GM21515 (cell line): ENCODE measurements around the gene KRT31.
"Not testable (repeated sequence)": the region's sequence is repeated elsewhere in the genome, so short reads cannot be mapped to it uniquely, and the experiment has no call there.

Source experiments
- ATAC-seq: cut with Tn5 transposase; IDR thresholded peaks from one replicate; pipeline ENCODE4 v1.9.1; 2021; ENCODE audit not compliant: unreplicated experiment

The KRT31 gene

DNA sequence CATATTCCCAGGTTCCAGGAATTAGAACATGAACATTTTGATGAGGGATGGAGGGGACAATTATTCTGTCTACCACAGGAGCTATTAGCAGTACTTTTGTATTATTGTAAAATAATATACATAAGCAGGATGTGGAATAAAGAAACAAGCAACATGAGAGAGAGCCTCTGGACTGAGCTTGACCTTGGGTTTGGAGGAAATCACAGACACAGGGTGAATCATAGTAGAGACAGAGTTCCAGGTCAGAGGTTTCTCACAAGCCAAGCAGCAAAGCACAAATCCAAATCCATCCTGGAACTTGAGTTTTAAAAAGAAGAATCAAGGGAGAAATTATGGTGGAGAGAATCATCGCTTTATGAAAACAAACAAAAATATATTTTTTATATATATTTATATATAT, 5.1 kb downstream of the KRT31 start:
- ATAC-seq: no peak

DNA sequence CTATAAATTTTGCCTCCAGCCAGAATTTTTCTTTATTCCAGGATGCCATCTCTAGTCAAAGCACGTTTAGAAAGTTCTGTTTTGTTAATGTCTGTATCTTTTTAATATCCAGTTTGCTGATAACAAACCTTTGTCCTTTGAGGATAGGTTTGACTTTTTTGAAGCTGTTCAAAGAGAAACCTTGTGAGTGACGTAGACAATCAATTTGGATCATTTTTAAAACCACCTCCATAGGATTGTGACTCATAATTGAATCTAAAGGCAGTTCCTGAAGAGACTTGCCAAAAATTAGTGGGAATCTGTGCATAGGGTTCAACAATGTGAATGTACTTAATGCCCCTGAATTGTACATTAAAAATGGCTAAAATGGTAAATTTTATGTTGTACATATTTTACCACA, 5.9 kb downstream of the KRT31 start:
- no peak for ATAC-seq

DNA sequence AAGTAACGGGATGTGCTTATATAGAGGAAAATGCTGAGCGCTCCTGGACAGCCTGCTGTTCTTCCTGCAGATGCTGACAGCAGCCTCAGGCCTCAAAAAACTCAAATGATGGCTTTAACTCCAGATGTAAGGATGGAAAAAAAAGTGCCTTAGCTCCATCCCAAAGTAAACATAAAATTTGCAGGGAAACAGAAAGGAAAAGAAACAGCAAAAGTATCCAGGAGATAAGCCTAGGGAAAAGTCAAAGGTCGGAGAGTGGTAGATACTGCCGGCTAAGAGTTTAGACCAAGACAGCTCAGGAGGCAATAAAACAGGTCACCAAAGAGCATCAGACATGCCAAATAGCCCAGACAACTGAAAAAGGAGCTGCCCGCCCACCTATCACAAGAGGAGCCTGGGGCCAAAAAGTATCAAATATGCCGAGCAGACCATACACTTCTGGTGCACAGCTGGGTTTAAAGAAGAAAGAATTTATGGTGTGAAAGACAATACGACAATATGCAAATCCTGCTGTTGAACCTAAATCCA, 6.9 kb downstream of the KRT31 start:
- no peak for ATAC-seq

DNA sequence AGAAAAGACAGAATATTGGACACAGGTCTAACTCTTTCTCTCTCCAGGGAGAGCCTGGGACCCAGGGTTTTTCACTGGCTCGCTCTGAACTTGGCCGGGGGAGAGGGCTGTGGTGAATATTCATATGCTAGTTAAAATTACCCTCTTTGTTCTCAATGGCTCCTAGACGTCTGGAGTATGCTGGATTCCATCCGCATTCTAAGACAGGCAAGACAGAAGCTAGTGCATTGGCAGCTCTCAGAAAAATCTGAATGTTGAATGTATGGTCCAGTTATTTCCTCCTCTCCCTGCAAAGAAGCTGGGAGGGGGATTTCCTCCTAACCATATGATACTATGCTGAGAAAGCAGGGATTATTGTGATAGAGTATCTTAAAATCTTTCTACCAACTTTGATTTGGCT, 9.7 kb downstream of the KRT31 start:
- no peak for ATAC-seq

DNA sequence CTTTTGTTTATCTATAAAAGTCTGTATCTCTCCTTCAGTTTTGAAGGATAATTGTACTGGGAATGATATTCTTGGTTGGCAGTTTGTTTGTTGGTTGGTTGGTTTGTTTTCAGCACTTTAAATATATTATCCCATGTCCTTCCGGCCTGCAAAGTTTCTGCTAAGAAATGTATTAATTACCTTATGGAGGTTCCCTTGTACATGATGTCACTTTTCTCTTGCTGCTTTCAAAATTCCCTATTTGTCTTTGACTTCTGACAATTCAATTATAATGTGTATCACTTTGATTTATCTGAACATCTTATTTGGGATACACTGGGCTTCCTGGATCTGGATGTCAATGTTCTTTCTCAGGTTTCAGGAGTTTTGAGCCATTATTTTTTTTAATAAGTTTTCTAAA, 11.2 kb downstream of the KRT31 start:
- no peak for ATAC-seq

DNA sequence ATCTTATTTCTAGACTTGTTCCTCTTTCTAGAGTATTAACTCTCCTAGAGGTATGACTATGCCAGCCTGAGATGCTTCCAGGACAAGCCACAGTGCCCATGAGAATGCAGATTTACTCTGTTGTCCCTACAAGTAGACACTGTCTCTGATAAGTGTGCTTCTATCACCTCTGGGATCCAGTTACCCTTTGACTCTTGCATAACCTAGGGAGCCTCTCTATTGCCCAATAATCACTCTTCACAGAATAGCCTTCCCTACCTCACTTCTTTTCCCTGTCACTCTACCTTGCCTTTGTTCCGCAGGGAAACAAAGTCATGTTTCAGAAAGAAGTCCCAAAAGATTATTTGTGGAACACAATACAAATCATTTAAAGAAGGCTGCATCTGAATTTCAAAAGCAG, 13.7 kb downstream of the KRT31 start:
- no peak for ATAC-seq

DNA sequence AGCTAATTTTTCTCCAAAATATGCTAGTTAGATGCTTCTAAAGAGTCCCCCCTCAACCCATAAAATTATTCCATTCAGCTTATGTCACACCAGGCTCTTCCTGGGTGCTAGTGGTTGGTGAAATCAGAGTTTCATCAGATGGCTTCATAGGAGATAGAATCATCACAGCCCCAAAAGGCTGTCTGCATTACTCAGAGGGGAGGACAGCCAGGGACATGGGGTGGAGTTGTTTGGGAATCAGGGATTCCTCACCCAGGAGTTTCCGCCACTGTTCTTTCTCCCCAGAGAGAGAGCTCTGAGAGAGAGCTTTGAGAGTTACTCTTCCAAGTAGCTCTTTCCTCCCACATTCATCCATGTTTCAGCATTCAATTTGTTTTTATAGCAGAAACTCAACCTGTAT, 15.0 kb downstream of the KRT31 start:
- no peak for ATAC-seq

DNA sequence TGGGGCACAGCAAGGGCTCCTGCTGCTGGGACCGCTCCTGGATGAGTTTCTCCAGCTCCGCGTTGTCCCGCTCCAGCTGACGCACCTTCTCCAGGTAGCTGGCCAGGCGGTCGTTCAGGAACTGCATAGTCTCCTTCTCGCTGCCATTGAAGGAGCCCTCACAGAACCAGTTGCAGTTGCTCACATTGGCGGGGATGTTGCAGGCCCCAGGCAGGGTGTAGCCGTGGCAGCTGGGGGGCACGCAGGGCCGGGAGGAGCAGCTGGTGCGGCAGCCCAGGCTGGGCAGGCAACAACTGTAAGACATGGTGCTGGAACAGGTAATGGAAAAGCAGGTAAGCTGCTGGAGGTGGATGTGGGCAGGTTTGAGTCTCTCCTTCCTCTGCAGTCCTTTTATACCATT, 15.5 kb downstream of the KRT31 start, which contains the start of gene KRT34:
Gene KRT34 (minus strand): TSS at position 364 of the 400 bp plus-strand sequence. CDS start 60 bp downstream, at position 304.
- not testable (repeated sequence) for ATAC-seq

DNA sequence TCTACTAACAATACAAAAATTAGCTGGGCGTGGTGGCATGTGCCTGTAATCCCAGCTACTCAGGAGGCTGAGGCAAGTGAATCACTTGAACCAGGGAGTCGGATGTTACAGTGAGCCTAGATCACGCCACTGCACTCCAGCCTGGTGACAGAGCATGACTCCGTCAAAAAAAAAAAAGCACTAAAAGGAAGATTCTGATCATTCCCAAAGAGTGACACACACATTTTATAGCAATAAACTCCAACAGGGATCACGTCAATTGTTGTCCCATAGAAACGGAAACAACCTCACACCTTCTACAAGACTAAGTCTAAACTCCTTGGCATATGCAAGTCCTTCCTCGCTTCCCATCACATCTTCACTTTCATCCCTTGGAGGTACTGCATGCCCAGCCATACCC, 17.3 kb downstream of the KRT31 start:
- not testable (repeated sequence) for ATAC-seq

DNA sequence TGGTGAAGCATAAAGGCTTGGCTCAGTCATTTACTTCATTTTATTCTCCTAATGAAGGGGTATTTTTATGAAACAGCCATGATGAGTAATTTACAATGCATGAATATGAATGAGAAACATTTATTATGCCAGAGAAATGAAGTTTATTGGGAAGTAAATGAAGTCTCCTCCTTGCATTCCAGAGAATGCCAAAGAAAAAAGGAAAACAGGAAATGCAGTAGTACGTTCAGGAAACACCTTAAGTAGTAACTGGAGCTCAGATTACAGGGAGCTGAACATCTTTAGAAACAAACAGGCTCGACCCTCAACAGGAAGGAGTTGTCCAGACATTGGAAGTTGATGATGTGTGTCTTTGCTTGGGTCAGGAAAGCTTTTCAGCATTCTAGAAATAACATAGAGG, 19.9 kb downstream of the KRT31 start:
- no peak for ATAC-seq

DNA sequence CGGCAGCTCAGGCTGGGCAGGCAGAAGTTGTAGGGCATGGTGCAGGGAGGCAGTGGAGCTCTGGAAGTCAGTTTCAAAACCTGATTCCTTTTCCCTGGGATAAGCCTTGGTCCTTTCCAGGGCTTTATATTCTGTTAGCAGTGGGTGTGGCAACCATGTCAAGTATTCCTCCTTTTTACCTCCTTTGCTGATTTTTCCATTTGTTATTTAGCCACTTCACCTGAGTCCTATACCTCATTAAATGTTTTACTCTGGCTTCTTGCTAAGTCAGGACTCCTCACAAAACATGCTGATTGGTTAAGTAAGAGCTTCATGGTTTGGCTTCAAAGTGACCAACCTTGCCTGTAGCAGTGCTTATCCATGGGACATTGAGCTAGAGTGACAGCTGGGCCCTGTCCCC, 27.7 kb downstream of the KRT31 start, which contains the start of gene KRT33B:
Gene KRT33B (minus strand): TSS at position 101 of the 400 bp plus-strand sequence. CDS start 63 bp downstream, at position 38.
- ATAC-seq: no peak

DNA sequence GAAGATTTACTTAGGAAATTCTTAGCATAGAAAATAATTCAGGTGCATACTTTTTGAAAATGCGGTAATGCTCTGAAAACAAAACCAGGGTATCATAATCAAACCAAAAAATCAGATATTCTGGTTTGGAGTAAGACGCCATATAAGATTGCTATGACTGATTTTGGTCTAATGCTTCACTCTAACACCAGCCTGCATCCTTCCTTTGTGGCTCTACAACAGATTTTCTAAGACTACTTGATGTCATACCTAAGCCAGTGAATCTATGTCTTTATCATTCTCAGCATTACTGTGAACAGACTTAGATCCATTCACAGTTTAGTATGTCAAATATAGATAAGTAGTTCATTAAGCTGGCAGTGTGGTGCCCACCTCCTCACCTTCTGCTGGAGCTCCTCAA, 28.4 kb downstream of the KRT31 start:
- ATAC-seq: no peak

DNA sequence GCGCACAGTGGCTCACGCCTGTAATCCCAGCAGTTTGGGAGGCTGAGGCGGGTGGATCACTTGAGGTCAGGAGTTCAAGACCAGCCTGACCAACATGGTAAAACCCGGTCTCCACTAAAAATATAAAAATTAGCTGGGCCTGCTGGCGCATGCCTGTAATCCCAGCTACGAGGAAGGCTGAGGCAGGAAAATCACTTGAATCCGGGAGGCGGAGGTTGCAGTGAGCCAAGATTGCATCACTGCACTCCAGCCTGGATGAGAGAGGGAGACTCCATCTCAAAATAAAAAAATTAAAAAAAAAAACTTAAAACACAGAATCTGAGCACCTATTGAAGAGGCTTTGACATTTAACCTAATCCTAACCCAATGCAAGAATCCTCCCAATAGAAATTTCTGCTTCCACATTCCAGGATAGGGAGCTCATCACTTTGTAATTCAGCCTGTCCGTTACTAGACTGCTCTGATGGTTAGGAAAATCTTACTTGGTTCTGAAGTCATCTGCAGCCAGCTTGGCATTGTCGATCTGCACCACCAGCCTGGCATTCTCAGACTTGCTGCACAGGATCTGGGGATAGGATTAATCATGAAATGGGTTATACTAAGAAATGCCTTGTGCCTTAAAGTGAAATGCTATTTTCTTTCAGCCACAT, 29.9 kb downstream of the KRT31 start:
- no peak for ATAC-seq

DNA sequence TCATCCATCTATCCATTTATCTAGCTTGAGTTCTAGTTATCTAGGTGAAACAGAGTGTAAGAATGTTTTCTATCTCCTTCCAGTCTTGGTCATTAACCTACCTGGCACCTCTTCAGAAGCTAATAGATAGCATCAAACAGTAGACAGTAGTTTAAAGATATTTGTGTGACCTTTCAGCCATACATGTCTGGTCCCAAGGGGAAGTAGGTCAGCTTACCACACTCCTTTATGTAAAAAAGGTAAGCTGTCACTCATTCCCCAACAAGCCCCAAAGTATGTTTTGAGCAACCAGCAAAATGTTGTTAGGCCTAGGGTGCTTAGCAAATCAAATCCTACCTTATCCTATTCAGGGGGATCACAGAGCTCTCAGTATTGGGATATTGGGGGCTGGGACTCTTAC, 31.3 kb downstream of the KRT31 start:
- ATAC-seq: no peak

DNA sequence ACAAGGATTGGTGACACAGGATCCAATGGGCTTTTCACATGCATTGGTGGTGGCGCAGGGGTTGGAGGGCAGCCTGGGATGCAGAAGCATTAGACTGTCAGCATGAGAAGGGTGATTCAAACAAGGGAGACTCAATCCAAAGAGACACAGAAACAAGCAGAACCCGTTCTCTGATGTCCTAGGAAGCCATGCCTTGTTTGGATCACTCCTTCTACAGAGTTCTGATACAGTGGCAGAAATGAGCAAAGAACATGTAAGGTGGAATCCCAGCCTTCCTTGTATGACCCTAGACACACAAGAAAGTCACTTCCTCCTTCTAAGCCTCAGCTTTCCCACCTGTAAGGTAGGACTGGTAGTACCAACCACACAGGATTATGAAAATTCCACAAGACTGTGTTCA, 33.5 kb downstream of the KRT31 start:
- no peak for ATAC-seq

DNA sequence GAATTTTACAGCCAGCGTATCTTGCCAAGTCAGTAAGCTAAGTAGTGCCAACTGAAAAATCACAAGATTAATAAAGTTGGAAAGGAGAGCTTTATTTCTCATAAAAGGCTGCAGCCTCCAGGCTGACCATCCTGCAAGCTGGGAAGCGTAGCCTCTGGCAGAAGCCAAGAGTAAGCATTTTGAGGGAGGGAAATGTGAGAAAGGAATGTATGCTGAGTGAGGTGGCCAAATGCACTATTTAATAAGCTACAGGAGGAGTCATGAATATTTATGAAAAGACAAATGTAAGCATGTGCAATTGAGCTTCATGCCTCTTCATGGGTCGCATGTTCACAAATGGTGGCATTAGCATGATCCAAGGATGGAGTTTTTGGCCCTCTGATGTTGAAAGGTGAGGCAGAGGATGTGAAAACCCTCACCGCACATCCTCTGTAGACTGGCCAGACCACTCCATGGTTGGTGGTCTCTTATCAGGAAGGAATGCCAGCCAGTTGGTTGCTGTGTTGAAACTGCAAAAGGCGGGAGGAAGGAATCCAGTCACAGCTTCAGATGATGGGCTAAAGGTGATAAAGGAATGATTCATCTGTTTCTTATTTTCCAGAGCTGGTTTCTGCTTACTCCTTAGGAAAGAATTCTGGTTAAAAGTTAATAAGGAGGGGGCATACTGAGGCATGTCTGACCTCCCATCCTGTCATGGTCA, 37.0 kb downstream of the KRT31 start:
- ATAC-seq: no peak

DNA sequence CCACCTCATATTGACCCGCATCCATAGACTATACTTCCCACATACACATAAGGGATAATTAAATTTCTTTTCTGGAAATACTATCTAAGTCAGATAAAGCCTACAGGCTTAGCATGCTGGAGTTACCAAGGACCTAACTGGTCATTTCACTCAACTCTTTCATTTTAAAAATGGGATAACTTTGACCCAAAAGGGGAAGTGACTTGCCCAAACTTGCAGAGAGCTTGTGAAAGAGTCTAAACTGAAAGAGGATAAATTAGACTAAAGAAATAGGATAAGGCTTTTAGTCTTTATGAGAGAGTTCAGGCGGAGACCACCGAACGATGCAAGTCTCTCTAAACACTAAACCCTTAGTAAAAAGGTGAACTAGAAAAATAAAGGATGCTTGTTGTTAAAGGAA, 42.9 kb downstream of the KRT31 start:
- ATAC-seq: no peak

DNA sequence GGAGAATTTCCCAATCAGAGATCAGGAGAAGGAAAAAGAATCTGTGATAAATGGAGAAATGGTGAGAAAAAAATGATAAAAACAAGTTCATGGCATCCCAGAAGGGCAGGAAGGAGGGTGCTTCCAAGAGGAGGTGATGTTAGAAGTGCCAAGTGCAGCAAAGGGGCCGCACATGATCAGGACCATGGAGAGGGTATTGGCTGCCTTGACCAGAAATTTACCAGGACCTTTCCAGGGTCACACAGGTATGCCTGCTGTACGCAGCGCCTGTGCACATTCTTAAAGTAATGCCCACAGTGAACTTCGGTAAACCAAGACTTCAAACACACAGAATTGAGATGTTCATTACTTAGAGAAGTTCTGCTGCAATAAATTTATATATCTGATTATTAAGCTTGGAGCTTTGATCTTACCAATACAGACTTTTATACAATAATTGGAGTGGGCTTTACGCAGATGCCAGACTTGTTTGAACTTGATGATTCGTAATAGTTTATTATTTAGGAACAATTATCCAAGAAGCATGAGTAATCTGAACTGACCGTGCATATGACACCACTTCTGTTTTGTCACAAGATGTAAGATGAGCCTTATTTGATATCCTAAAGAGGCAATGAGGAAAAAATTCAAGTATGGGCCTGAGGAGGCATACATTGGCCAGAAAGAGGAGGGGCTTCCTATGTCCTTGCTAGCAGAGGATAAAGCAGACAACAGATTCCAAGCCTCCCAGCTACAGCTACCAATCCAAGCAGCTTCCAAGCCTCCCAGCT, 44.6 kb downstream of the KRT31 start:
- ATAC-seq: no peak

DNA sequence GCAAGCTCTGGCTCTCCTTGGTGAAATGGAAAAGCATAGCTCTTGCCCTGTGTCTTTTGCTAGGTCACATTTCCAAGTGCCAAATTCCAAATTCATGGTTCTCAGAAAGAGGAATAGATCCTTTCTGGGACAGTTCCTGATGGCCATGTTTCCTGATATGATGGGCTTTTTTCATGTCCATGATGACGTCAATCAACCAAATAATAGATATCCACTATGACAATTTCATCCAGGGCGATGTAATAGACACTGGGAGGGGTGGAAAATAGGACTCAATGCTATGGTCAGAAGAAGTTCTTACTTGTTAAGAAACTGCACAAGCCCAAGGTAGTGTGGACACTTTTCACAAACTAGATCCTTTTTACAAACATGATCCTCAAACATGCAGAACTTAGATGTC, 46.2 kb downstream of the KRT31 start:
- ATAC-seq: no peak

DNA sequence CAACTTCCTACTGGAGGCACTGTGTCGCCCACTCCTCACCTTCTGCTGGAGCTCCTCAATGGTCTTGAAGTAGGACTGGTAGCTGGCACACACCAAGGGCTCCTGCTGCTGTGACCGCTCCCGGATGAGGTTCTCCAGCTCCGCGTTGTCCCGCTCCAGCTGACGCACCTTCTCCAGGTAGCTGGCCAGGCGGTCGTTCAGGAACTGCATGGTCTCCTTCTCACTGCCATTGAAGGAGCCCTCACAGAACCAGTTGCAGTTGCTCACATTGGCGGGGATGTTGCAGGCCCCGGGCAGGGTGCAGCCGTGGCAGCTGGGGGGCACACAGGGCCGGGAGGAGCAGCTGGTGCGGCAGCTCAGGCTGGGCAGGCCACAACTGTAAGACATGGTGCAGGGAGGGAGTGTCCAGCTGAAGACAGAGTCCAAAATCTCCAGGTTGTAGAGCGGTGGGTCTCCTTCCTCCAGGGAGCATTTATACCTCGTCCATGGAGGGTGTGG, 47.0 kb downstream of the KRT31 start, which contains the start of gene KRT33A:
Gene KRT33A (minus strand): TSS at position 448 of the 498 bp plus-strand sequence. CDS start 61 bp downstream, at position 387.
- not testable (repeated sequence) for ATAC-seq
